Measurements from ENCODE around the gene COX6B2. TPM values are rescaled to one million over a fixed set of nuclear protein-coding genes. Genes with fewer than 3 reads are reported as not detected.

COX6B2 gene
- total RNA-seq, 1 experiment from 2014 or later, result 3.3 TPM

DNA sequence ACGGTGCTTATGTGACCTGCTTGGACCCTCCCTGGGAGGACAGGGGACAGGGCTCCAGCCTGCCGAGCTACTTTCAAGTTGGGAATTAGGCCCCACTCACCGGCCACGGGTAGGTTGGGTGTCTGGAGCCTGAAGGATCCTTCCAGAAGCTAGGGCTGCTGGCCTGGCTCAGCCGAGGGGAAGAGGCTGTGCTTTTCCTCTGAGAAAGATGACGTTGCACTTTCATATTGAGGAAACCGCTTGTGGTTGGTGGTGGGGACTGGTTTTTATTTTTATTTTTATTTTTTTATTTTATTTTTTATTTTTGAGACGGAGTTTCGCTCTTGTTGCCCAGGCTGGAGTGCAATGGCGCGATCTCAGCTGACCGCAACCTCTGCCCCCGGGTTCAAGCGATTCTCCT lies 29.3 kb downstream of the COX6B2 start, which contains the start of gene TMEM150B:
TMEM150B (minus strand) TSS at position 170 of the 400 bp plus-strand sequence. CDS start 4,305 bp downstream, outside the sequence.
- no peak for TF ChIP-seq EZH2 (IDR thresholded peaks at IDR 0.05; ENCODE audit: low read depth)
- TF ChIP-seq, protein P1, sequence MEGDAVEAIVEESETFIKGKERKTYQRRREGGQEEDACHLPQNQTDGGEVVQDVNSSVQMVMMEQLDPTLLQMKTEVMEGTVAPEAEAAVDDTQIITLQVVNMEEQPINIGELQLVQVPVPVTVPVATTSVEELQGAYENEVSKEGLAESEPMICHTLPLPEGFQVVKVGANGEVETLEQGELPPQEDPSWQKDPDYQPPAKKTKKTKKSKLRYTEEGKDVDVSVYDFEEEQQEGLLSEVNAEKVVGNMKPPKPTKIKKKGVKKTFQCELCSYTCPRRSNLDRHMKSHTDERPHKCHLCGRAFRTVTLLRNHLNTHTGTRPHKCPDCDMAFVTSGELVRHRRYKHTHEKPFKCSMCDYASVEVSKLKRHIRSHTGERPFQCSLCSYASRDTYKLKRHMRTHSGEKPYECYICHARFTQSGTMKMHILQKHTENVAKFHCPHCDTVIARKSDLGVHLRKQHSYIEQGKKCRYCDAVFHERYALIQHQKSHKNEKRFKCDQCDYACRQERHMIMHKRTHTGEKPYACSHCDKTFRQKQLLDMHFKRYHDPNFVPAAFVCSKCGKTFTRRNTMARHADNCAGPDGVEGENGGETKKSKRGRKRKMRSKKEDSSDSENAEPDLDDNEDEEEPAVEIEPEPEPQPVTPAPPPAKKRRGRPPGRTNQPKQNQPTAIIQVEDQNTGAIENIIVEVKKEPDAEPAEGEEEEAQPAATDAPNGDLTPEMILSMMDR (conservative IDR thresholded peaks at IDR 0.05), result no peak
- Histone ChIP-seq H3K36me3 (ENCODE audit: low read depth) (no peaks in the 10 kb centered on the region), H4K20me1 (ENCODE audit: insufficient read depth) (no peaks in the 10 kb centered on the region), H3K9me3 (ENCODE audit: insufficient read depth, low read depth) (no peaks in the 10 kb centered on the region), H3K4me3 (no peak within 1 kb of the TSS), H3F3A (ENCODE audit: insufficient read depth, low read depth) (peaks cover 23% of the 10 kb centered on the region; the same call in 1 of the 2 replicates), H3K4me2 (no peak within 1 kb of the TSS), H2AFZ (no peak within 1 kb of the TSS), H3K4me1 (replicated peaks; ENCODE audit: insufficient read depth) (peaks cover 19% of the 10 kb centered on the region), H3K79me2 (ENCODE audit: low read depth) (no peaks in the 10 kb centered on the region), H3K27ac (no peak within 1 kb of the TSS), H3K9me2 (ENCODE audit: insufficient read depth) (no peaks in the 10 kb centered on the region), H3K27me3 (ENCODE audit: insufficient read depth, low read depth) (no peaks in the 10 kb centered on the region)
- intact Hi-C loops (cut with micrococcal nuclease; ENCODE audit: unreplicated experiment), result no loop called here
- ChIA-PET POLR2A (ENCODE audit: unreplicated experiment) (no interaction called here), CTCF (no interaction called here)
- BruUV-seq (replicated peaks), result no TSS peak
- no peak for DNase-seq

DNA sequence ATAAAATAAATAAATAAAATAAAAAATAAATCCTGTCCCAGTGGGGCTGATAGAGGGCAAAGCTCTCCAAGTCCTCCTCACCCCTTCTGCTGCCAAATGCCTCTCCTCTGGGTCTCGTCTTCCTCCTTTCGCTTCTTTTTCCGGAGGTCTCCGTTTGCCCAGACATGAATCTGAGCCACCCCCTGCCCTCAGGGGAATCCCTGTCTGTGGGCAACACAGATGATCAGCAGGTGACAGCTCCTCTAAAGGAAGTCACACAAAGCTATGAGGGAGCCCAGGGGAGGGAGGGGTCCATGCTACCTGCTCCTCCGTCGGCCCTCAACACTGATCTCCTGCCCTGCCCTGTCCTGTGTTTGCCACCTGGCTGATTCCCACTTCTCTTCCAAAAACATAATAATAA lies 29.9 kb downstream of the COX6B2 start:
- no peak for DNase-seq
- no peak overlapping the region for H3K27ac ChIP-seq
- H3K9me3 ChIP-seq (ENCODE audit: insufficient read depth, low read depth), result no peaks in the 10 kb centered on the region
- intact Hi-C loops (cut with micrococcal nuclease; ENCODE audit: unreplicated experiment), result no loop called here
- no peaks in the 10 kb centered on the region for H3K27me3 ChIP-seq (ENCODE audit: insufficient read depth, low read depth)
- no peak overlapping the region for H3K4me3 ChIP-seq
- no peaks in the 10 kb centered on the region for H3K9me2 ChIP-seq (ENCODE audit: insufficient read depth)
- ChIA-PET CTCF (no interaction called here), POLR2A (ENCODE audit: unreplicated experiment) (interaction anchor here (0.6 kb wide), 1 partner anchor 228 kb away, joined by 8 read pairs; no protein-coding TSS in a partner anchor)
- H4K20me1 ChIP-seq (ENCODE audit: insufficient read depth), result no peaks in the 10 kb centered on the region
- H3F3A ChIP-seq (ENCODE audit: insufficient read depth, low read depth), result peaks cover 23% of the 10 kb centered on the region; the same call in 1 of the 2 replicates
- no peak overlapping the region for H3K4me2 ChIP-seq
- no TSS peak for BruUV-seq (replicated peaks)
- no peak overlapping the region for H2AFZ ChIP-seq
- H3K36me3 ChIP-seq (ENCODE audit: low read depth), result no peaks in the 10 kb centered on the region
- no peaks in the 10 kb centered on the region for H3K79me2 ChIP-seq (ENCODE audit: low read depth)
- TF ChIP-seq, protein P1 (conservative IDR thresholded peaks at IDR 0.05), result no peak
- no peak for TF ChIP-seq EZH2 (IDR thresholded peaks at IDR 0.05; ENCODE audit: low read depth)
- peaks cover 14% of the 10 kb centered on the region for H3K4me1 ChIP-seq (replicated peaks; ENCODE audit: insufficient read depth)

DNA sequence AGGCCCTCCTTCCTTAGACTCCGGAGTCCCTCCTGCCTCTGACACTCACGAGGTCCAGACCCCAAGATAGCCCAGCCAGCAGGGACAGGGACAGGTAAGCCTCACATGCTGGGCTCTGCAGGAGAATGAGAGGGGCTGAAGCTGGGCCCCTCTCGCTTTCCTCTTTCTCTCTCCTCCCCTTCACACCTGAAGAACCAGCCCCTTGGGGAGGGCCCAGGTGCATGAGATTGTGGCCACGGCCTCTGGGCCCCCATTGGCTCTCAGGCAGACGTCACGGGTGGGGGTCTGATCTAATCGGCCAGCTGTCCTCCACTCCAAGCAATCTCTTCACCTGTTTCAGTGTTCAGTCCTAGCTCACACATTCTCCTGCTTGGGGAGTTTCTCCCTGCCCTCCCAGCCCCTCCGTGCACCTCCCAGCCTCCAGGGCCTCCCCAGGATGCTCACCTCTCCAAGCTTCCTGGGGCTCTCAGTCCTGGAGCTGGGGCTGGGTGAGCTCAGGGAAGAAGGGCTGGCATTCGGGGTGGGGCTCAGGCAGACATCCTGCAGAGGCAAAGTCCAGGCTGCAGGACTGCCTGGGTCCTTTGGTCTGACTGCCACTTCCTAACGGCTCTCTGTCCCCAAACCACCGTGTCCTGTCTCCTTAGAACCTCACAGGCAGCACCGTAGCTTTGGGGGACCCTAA lies 32.2 kb downstream of the COX6B2 start:
- Histone ChIP-seq H3K27me3 (ENCODE audit: insufficient read depth, low read depth) (no peaks in the 10 kb centered on the region), H3K4me2 (no peak overlapping the region), H2AFZ (no peak overlapping the region), H3K9me2 (ENCODE audit: insufficient read depth) (no peaks in the 10 kb centered on the region), H4K20me1 (ENCODE audit: insufficient read depth) (no peaks in the 10 kb centered on the region), H3K79me2 (ENCODE audit: low read depth) (no peaks in the 10 kb centered on the region), H3K4me1 (replicated peaks; ENCODE audit: insufficient read depth) (0 out of 2 replicates have a peak, but pooled peaks cover 3% of the 10 kb centered on the region), H3K27ac (no peak overlapping the region), H3K4me3 (no peak overlapping the region), H3K36me3 (ENCODE audit: low read depth) (no peaks in the 10 kb centered on the region), H3F3A (ENCODE audit: insufficient read depth, low read depth) (peaks cover 11% of the 10 kb centered on the region; the same call in 1 of the 2 replicates), H3K9me3 (ENCODE audit: insufficient read depth, low read depth) (no peaks in the 10 kb centered on the region)
- TF ChIP-seq, protein P1 (conservative IDR thresholded peaks at IDR 0.05), result no peak
- no peak for TF ChIP-seq EZH2 (IDR thresholded peaks at IDR 0.05; ENCODE audit: low read depth)
- BruUV-seq (replicated peaks), result no TSS peak
- DNase-seq, result no peak
- ChIA-PET CTCF (interaction anchor here (0.6 to 1.1 kb wide), 2 partner anchors 21 to 147 kb away, joined by 3 to 5 read pairs; no protein-coding TSS in a partner anchor), POLR2A (ENCODE audit: unreplicated experiment) (interaction anchor here (0.6 kb wide), 1 partner anchor 52 kb away, joined by 3 read pairs; no protein-coding TSS in a partner anchor)
- intact Hi-C loops (cut with micrococcal nuclease; ENCODE audit: unreplicated experiment), result no loop called here

All from PC-9 (cell line).